GM19238 (cell line): ENCODE measurements around the gene GMNN.
"Not testable (repeated sequence)": the region's sequence is repeated elsewhere in the genome, so short reads cannot be mapped to it uniquely, and the experiment has no call there.

Experiments used
- DNase-seq: peaks from one replicate; pipeline ENCODE4 v3.0.0; 2011; ENCODE audit warnings: low spot score; ENCODE audit not compliant: insufficient read length

The GMNN gene

DNA sequence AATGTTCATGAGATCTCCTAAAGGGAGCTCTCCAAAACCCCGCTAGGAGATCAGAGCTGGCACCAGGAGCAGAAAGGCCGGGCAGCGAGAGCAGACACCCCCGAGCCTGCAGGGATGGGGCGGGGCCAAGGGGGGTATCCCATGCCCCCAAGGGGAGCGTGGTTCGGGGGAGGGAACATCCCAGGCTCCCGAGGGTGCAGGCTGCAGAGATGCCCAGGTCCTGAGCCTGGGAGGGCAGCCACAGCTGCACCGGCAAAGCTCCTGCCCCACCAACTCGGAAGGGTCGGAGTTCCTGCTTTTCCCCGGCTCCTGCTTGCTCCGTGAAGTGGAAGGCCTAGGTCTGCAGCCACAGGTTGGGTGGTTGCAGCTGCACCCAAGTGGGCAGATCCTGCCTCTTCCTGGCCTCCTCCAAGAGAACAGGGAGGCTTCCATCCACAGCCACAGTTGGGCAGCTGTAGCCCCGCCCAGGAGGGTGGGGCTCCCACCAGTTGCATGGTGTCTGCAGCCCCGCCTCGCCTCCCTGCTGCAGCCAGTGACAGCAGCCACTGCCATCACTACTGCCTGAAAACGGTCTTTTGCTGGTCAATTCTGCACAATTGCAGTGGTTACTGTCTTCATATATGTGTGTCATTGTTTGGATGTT is 13.4 kb upstream of the GMNN start:
- DNase-seq, result no peak

DNA sequence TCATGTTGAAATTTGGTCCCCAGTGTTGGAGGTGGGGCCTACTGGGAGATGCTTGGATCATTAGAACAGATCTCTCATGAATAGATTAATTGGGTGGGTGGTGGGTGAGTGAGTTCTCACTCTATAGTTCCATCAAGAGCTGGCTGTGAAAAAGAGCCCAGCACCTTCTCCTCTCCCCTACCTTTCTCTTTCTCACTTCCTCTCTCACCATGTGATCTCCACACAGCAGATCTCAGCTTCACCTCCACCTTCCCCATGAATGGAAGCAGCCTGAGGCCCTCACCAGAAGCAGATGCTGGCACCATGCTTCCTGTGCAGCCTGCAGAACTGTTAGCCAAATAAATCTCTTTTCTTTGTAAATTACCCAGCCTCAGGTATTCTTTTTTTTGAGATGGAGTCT is 12.9 kb upstream of the GMNN start:
- DNase-seq, result no peak

DNA sequence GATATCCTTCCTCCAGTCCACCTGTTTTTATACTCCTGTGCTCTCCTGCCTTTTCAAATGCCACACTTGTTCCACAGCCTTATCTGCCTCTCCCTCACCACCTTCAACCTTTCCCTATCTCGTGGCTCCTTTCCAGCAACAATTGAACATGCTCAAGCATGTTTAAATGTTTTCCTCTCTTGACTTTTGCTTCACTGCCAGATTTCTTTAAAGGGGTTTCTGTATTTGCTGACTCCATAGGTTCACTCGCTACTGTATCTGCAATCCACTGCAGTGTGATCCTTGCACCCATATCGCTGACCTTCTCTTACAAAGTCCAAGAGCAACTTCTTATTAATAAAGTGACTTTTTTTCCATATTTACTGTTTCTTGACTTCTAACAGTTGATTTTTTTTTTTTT is 11.2 kb upstream of the GMNN start:
- DNase-seq, result no peak

DNA sequence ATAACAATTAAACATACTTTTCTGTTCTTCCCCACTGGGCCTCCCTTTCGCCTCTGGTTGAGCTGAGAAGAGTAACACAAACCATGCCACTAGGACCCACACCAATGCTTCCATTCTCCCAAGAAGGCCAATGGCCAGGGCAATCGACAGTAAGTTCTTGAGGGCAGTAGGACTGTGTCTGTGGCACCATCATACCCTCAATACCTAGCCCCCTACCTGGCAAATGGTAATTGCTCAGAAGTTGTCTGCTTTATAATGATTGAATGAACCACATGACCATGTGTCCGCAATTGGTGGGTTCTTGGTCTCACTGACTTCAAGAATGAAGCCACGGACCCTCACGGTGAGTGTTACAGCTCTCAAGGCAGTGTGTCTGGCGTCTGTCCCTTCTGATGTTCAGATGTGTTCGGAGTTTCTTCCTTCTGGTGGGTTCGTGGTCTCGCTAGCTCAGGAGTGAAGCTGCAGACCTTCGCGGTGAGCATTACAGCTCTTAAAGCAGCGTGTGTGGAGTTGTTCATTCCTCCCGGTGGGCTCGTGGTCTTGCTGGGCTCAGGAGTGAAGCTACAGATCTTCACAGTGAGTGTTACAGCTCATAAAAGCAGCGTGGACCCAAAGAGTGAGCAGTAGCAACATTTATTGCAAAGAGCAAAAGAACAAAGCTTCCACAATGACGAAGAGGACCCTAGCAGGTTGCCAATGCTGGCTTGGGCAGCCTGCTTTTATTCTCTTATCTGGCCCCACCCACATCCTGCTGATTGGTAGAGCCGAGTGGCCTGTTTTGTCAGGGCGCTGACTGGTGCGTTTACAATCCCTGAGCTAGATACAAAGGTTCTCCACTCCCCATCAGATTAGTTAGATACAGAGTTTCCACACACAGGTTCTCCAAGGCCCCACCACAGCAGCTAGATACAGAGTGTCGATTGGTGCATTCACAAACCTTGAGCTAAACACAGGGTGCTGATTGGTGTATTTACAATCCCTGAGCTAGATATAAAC is 9.6 kb upstream of the GMNN start:
- not testable (repeated sequence) for DNase-seq

DNA sequence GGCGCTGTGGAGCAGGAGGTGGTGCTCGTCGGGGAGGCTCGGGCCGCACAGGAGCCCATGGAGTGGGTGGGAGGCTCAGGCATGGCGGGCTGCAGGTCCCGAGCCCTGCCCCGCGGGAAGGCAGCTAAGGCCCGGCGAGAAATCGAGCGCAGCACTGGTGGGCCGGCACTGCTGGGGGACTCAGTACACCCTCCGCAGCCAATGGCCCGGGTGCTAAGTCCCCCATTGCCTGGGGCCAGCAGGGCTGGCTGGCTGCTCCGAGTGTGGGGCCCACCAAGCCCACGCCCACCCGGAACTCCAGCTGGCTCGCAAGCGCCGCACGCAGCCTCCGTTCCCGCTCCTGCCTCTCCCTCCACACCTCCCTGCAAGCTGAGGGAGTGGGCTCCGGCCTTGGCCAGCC is 8.8 kb upstream of the GMNN start:
- DNase-seq, result not testable (repeated sequence)

DNA sequence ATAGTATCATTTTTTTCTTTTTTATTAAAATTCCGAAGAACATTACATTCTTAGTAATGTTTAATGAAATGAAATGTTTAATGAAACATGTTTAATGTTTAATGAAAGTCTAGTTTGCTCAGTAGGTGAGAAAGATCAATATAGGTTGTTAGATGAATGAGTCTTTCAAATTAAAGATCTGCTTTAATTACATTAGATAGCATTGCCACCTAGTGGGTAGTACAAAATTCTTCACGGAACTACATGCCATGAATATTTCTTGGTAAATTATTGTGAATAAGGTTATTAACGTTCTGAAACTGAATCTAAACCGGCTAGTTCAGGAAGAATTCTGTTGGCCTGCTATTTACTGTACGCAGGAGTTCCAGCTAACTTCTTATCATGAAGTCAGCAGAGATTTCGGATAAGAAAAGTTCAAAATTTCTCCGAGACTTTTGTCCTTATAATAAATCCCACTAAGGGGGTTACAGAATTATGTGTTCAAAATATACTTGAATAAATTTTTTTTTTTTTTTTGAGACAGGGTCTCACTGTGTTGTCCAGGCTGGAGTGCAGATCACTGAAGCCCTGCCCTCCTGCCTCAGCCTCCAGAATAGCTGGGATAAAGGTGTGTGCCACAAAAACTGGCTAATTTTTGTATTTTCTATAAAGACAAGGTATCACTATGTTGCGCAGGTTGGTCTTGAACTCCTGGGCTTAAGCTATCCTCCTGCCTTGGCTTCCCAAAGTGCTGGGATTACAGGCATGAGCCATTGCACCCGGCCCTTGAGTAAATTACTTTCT is 7.9 kb upstream of the GMNN start:
- DNase-seq, result no peak

DNA sequence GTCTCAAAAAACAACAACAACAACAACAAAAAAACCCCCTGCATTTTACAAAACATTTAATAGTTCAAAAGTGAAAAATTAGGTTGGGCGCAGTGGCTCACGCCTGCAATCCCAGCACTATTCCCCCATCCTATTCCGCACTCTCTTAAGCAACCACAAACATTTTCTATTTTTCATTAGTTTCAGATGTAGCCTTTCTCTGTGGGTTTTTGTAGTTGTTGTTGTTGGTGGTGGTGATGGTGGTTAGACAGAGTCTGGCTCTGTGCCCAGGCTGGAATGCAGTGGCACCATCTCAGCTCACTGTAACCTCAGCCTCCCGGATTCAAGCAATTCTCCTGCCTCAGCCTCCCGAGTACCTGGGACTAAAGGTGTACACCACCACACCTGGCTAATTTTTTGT is 6.4 kb upstream of the GMNN start:
- no peak for DNase-seq

DNA sequence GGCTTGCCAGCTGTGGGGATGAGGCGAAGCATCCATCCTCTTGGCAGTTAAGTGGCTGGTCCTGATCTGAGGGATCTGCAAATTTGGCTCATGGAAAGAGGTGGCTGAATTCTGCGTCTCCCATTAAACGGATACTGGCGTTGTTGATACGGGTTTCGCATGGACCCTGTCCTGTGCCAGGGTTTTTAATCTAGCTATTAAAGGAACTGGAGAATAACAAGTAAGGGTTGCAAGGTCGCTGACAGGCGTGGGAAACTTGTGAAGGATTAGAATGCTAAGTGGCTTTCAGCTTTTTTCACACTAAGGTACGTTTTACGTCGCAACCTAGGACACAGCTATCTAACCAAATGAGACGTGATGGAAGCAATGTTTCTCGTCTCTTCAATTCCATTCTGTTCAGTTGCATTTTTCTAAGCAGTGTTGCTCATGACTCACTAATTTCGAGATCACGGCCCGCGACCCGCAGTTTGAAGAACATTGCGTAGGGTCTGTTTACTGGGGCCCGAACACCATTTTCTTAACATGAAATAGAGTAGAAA is 852 bp downstream of the GMNN start:
- no peak for DNase-seq

DNA sequence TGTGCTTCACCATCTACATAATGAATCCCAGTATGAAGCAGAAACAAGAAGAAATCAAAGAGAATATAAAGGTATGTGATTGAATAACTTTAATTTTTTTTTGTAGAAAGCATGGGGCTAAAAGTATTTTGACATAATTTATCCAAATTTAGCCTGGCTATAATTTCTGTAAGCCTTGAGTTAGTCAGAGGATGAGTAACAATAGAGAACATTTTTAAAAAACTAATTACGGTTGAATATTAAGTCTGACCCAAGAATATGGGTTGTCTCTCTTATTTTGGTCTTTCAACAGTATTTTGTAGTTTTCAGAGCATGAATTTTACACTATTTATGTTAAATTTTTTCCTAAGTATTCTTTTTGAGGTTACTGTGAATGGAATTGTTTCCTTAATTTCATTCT is 2.5 kb downstream of the GMNN start:
- no peak for DNase-seq

DNA sequence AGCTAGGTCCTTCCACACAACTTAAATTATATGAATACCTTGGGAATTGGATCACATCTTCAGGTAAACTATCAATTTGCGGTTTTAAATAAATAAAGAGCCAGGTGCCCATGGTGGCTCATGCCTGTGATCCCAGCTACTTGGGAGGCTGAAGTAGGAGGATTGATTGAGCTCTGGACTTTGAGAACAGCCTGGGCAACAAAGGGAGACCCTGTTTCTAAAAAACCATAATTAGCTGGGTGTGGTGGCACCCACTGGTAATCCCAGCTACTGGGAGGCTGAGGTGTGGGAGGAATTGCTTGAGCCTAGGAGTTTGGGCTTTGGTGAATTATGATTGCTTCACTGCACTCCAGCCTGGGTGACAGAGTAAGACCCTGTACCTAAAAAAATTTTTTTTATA is 3.4 kb downstream of the GMNN start:
- DNase-seq, result no peak

DNA sequence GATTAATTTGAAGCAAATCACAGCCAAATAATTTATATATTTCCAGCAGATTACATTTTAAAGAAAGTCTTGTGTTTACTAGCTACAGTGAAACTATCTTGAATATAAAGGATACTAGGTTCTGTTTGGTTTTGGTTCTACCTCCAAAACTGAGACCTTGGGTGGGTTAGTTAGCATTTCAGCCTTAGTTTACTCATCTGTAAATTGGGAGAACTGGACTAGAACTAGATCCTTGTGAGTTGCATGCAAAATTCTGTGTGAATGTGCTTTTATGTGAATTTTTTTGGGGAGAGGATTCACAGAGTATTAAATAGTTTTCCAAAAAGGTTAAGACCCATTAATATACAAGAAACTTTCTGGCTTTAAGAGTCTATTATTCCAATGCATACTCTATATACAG is 4.1 kb downstream of the GMNN start:
- no peak for DNase-seq

DNA sequence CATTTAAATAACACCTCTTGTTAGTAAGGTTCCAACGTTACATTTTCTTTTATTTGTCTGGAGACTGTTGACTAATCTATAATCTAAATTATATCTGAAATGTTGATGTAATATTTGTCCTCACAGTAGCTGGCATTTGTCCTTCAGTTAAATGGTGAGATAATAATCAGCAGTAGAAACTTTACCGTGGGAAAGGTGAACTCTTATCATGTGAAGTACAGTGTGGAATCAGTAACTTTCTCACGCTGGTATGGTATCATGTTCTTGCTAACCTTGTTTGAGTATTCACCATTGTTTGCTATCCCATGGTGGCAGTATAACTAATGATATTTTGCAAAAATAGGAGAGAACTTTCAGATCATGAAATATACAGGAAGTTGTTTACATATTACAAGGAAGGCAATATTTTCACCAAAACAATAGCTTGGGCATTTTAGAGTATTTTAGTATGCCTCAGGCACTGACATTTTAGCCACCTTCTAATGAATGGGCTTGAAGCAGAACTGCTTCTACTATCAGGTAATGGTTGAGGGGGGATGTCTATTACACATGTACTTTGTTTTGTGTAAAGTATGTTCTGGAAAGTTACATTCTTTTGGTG is 4.8 kb downstream of the GMNN start:
- DNase-seq, result no peak

DNA sequence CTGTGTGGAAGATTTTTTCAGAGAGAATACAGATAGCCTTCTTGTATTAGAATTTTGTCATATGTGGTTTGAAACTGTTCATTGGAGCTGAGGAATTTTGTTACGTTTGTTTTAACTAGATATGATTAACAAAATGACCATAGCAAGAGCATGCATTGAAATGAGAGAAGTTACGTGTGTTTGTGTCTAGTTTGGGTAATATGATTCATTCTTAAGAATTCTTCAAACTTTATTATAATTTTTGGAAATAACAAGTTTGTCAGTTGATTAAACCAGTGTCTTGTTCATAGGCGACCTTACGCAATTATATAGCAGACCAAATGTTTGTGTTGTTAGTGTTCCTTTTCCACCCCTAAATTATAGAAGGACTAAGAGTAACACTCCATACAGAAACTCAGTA is 5.5 kb downstream of the GMNN start:
- no peak for DNase-seq

DNA sequence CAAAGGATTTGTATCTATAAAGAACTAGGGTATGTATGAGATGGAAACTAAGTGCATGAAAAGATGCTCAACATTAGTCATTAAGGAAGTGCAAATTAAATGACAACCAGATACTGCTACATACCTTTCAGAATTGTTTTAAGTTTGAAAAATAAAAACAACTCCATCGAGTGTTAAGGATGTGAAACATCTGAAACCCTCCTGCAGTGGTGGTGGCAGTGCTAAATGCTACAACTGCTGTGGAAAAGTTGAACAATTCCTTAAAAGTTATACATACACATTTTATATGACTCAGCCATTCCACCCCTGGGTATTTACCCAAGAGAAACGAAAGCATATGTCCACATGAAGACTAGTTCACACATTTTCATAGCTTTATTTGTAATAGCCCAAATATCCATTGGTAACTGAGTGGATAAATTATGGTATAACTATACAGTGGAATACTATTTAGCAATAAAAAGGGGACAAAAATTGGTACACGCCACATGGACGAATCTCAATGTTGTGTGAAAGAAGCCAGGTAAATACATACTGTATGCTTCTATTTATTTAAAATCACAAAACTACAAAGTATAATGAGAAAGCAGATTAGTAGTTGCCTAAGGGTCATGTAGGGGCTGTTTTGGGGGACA is 13.4 kb downstream of the GMNN start:
- no peak for DNase-seq

DNA sequence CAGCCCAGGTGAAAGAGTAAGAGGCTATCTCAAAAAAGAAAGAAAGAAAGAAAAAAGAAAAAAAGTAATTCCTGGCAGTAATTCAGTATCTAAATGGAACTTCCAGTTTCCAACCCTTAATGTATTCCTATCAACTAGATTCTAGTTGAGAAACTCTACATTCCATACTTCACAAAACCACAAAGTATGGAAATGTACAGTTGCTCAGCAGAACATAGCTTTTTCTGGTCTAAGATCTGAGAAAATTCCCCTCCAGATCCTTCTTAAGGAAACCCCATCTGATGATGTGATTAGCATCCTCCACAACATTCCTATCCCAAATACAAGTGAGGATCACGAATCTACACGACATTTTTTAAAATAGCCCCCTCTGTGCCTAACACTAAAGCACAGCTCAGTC is 20.4 kb downstream of the GMNN start:
- DNase-seq, result no peak

DNA sequence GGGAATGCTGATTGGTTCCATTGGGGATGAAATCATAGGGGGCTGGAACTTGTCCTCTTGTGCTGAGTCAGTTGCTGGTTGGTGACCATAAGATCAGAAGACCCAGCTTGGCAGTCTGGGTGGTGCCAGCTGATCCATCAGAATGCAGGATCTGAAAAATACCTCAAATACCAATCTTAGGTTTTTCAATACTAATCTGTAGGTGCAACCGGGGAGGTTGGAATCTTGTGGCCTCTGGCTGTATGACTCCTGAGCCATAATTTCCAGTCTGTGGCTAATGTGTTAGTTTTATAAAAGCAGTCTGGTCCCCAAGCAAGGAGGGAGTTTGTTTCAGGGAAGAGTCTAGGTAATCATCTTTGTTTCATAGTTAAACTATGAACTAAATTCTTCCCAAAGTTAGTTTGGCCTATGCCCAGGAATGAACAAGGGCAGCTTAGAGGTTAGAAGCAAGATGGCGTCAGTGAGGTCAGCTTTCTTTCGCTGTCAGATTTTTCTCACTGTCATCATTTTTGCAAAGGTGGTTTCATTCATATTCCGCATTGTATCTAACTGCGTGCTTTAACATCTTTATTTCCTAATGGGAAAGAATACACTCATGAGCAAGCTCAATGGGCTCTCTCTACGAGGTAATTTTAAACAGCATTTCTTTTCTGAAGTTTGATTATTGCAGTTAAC is 22.0 kb downstream of the GMNN start:
- no peak for DNase-seq

DNA sequence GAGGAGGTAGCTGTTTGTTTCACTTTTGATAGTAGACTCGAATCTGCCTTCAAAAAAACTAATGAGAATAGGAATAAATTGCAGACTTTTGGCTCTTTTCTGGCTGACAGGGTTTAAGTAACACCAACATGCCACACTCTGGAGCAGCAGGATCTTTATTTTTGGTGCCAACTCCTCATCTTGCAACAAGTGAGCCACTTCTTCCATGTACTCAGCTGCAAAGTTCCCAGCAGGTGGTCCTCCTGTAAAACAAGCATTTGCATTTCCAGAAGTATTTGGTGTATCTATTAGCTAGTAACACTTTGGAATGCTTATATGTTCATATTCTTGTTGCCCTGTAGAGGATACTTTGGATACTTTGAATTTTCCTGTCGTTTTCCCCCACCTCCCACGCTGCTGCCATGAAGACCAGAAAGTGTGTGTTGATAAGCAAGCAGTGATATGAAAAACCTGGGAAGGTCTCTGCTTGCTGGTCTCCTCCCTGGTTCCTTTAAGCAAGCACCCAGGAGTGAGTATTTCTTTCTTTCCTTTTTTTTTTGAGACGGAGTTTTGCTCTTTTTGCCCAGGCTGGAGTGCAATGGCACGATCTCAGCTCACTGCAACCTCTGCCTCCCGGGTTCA is 23.0 kb downstream of the GMNN start:
- DNase-seq, result no peak

DNA sequence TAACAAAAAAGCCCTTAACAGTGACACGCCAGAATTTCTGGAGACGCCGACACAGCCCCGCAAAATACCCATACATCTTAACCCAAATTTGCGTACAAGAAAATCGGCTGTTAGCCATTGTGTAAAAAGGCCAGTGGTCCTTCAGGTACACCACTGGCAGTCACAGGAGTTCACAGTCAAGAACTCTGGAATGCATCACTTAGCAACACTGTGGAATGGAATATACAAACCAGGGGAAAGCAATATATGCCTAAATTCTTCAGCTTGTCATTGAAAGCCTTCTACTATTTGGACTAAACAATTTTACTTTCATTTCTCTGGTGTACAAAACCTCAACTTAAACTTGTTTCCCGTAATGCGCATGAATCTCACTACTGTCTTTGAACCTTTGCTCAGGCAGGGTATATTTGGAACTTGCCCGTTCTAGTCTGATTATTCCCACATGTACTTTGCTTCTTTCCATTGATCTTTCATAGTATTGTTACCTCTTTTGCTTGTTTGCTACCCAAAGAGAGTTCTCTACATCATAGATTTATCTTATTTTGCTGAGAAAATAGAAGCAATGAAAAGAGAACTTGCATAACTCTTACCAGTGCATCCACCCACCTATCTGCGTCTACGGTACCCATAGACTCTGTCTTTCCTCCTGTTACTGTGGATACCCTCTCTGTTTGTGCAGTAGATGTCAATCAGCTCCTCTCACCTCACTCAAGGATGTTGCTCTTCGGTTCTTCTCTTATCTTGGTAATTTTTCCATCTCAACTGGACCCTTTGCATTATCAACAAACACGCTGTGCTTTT is 24.2 kb downstream of the GMNN start, which contains the start of gene ARMH2:
TSS of gene ARMH2 (minus strand) at position 178 of the 801 bp plus-strand sequence. CDS start at position 118, 60 bp downstream.
- DNase-seq, result no peak

DNA sequence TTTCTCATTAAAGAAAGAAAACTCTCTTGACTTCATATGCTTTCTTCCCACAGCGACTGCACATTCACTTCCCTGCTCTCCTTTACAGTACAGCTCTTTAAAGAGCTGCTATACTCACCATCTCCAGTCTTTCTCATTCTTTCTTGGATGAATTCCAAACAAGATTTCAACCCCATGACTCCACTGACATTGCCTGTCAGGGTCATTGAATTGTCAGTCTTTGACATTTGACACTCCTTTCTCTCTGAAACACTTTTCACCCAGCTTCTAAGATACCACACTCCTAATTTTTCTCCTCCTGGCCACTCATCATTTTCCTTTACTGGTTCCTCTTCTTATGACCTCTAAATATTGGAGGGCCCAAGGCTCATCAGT is 24.8 kb downstream of the GMNN start:
- no peak for DNase-seq
